Naive thymus-derived CD4-positive, alpha-beta T cell (primary cell): ENCODE results near the gene ASAP2. TPM values are rescaled to one million over a fixed set of nuclear protein-coding genes. Genes with fewer than 3 reads are reported as not detected.

Source experiments
- ATAC-seq: fragments of 150-1000 bp; cut with Tn5 transposase; 2 replicates; pipeline ENCODE4 v1.10.0; 2021; ENCODE audit warnings: mild to moderate bottlenecking, moderate library complexity
- CTCF ChIA-PET: fragments of 350-600 bp; sonication (Branson Sonifier 250); formaldehyde crosslinking; loops from one replicate; lab custom pipeline; 2021; ENCODE audit warnings: antibody characterized with exemption; lab: Charles Lee
- POLR2A ChIA-PET: fragments of 350-600 bp; sonication (Branson Sonifier 250); formaldehyde crosslinking; loops from one replicate; lab custom pipeline; 2021; ENCODE audit warnings: antibody characterized with exemption, inconsistent platforms; lab: Charles Lee
- DNase-seq, 9 donors: peaks; one replicate each; pipeline versions ENCODE4 v3.0.0 to v3.0.0-alpha.2; 2020 to 2022; ENCODE audit warnings: mixed read lengths in 1 of 9
- H3K27ac ChIP-seq: one replicate; pipeline ENCODE4 v1.7.0; 2013; ENCODE audit warnings: mild to moderate bottlenecking, low read depth, low read length, moderate library complexity
- H3K27me3 ChIP-seq, 2 donors: one replicate each; pipeline ENCODE4 v1.7.0; 2013; ENCODE audit warnings: low read length in 2 of 2, mild to moderate bottlenecking in 2 of 2, moderate library complexity in 2 of 2; ENCODE audit not compliant: control insufficient read depth in 2 of 2, insufficient read depth in 2 of 2
- H3K36me3 ChIP-seq, 3 experiments: 1 replicate in 2 of 3; 2 replicates in 1 of 3; pipeline ENCODE4 v1.7.0; 2013; ENCODE audit warnings: low read length in 3 of 3, mild to moderate bottlenecking in 3 of 3, moderate library complexity in 1 of 3; ENCODE audit not compliant: insufficient read depth in 3 of 3, control insufficient read depth in 2 of 3
- H3K4me1 ChIP-seq, 2 donors: one replicate each; pipeline ENCODE4 v1.7.0; 2013; ENCODE audit warnings: low read length in 2 of 2, mild to moderate bottlenecking in 2 of 2, moderate library complexity in 1 of 2; ENCODE audit not compliant: control insufficient read depth in 2 of 2, insufficient read depth in 2 of 2
- H3K4me3 ChIP-seq: 2 replicates; pipeline ENCODE4 v1.7.0; 2013; ENCODE audit warnings: mild to moderate bottlenecking, low read length
- H3K9me3 ChIP-seq, 3 experiments: 1 replicate in 2 of 3; 2 replicates in 1 of 3; pipeline ENCODE4 v1.7.0; 2013; ENCODE audit warnings: low read length in 3 of 3; ENCODE audit not compliant: control insufficient read depth in 2 of 3
- H3K27ac Mint-ChIP-seq, 9 donors: one replicate each; pipeline ENCODE4 v1.8.0; 2020 to 2022; ENCODE audit warnings: mixed read lengths in 9 of 9, mild to moderate bottlenecking in 8 of 9, moderate library complexity in 5 of 9, inconsistent platforms in 2 of 9
- H3K27me3 Mint-ChIP-seq, 5 donors: one replicate each; pipeline ENCODE4 v1.8.0; 2021 to 2022; ENCODE audit warnings: mixed read lengths in 5 of 5, mild to moderate bottlenecking in 1 of 5
- H3K36me3 Mint-ChIP-seq, 5 donors: one replicate each; pipeline ENCODE4 v1.8.0; 2020 to 2022; ENCODE audit warnings: mixed read lengths in 5 of 5, mild to moderate bottlenecking in 3 of 5, inconsistent platforms in 1 of 5
- H3K4me1 Mint-ChIP-seq, 7 donors: one replicate each; pipeline ENCODE4 v1.8.0; 2020 to 2022; ENCODE audit warnings: mixed read lengths in 7 of 7, mild to moderate bottlenecking in 3 of 7, inconsistent platforms in 1 of 7
- H3K4me3 Mint-ChIP-seq, 10 donors: one replicate each; pipeline ENCODE4 v1.8.0; 2020 to 2022; ENCODE audit warnings: mild to moderate bottlenecking in 10 of 10, mixed read lengths in 10 of 10, moderate library complexity in 6 of 10, inconsistent platforms in 2 of 10
- H3K9me3 Mint-ChIP-seq, 11 donors: one replicate each; pipeline ENCODE4 v1.8.0; 2020 to 2022; ENCODE audit warnings: mixed read lengths in 11 of 11, mild to moderate bottlenecking in 4 of 11, inconsistent platforms in 1 of 11, moderate library complexity in 1 of 11
- intact Hi-C, 2 donors: fragments of 100-400 bp; cut with micrococcal nuclease; formaldehyde crosslinking; loops; one replicate each; pipeline ENCODE4 v1.15.1; 2023
- polyA plus RNA-seq, 2 donors: library from polyadenylated mRNA; unstranded; fragments of 300-500 nt; fragmentation: Illumina TruSeq; gene quantifications; one replicate each; pipeline ENCODE4 v1.2.3, GENCODE V29; 2021
- total RNA-seq, 6 experiments: library from RNA in 5 of 6; stranded (reverse) in 5 of 6; gene quantifications; 1 replicate in 5 of 6; 2 replicates in 1 of 6; pipeline ENCODE4 v1.2.3 and lab custom pipeline; 2021 to 2026

The ASAP2 gene
- total and polyA plus RNA-seq, 7 experiments from 2014 or later: 0.10 to 1.2 (median 0.45) TPM; not detected in 4

- Mint-ChIP-seq H3K36me3 (no peaks in the 10 kb centered on the region), H3K4me1 (peaks cover 0 to 3% (median 0%) of the 10 kb centered on the region in 7 donors), H3K9me3 (no peaks in the 10 kb centered on the region), H3K4me3 (no peak overlapping the region), H3K27me3 (peaks cover 5 to 11% (median 8%) of the 10 kb centered on the region in 5 donors), H3K27ac (no peak overlapping the region)
- Histone ChIP-seq H3K27me3 (no peaks in the 10 kb centered on the region), H3K9me3 (no peaks in the 10 kb centered on the region), H3K27ac (no peak overlapping the region), H3K4me3 (no peak overlapping the region), H3K4me1 (no peaks in the 10 kb centered on the region), H3K36me3 (no peaks in the 10 kb centered on the region)
- ChIA-PET CTCF (no interaction called here), POLR2A (no interaction called here)
- no peak for ATAC-seq
- intact Hi-C loops: no loop called here
- DNase-seq: no peak
These were observed 49.5 kb downstream of the ASAP2 start for GRCh38 chr2:9256147-9256546.

DNA sequence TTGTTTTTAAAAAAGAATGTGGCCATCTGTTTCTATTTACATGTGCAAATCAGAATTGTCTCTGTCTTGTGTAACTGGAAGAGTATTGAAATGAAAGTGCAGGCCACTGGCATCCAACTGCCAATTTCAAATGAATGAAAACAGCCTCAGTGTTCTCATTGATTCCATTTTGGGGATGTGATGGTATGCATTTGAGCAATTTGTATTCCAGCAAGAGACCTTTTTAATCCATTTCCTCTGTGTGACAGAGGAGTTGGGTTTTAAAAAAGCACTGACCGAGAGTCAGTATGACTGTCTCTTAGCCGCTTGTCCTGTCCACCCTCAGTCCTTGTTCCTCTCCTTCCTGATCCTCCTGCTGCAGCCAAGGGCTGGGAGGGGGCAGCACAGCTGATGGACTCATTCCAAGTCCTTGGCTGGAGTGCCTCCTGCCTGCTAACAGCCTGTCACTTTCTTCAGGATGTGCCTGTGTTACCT is 50.0 kb downstream of the ASAP2 start:
- Histone ChIP-seq H3K4me1 (no peaks in the 10 kb centered on the region), H3K36me3 (no peaks in the 10 kb centered on the region), H3K27me3 (no peaks in the 10 kb centered on the region), H3K9me3 (no peaks in the 10 kb centered on the region), H3K27ac (no peak overlapping the region), H3K4me3 (no peak overlapping the region)
- ATAC-seq (no peak), DNase-seq (no peak)
- Mint-ChIP-seq H3K27me3 (peaks cover 4 to 10% (median 5%) of the 10 kb centered on the region in 5 donors), H3K4me1 (peaks cover 0 to 3% (median 0%) of the 10 kb centered on the region in 7 donors), H3K27ac (no peak overlapping the region), H3K36me3 (no peaks in the 10 kb centered on the region), H3K9me3 (no peaks in the 10 kb centered on the region), H3K4me3 (no peak overlapping the region)
- intact Hi-C loops: no loop called here
- ChIA-PET POLR2A (no interaction called here), CTCF (no interaction called here)

GRCh38 chr2:9258501-9258900 is 51.9 kb downstream of the ASAP2 start:
- ChIA-PET POLR2A (no interaction called here), CTCF (no interaction called here)
- H3K27me3 ChIP-seq: no peaks in the 10 kb centered on the region
- DNase-seq (no peak), ATAC-seq (no peak)
- Mint-ChIP-seq H3K27ac (no peak overlapping the region), H3K4me3 (no peak overlapping the region), H3K36me3 (no peaks in the 10 kb centered on the region), H3K4me1 (peaks cover 0 to 3% (median 0%) of the 10 kb centered on the region in 7 donors), H3K27me3 (peaks cover 0 to 10% (median 4%) of the 10 kb centered on the region in 5 donors), H3K9me3 (no peaks in the 10 kb centered on the region)
- H3K4me3 ChIP-seq: no peak overlapping the region
- H3K4me1 ChIP-seq: no peaks in the 10 kb centered on the region
- intact Hi-C loops: no loop called here
- H3K27ac ChIP-seq: no peak overlapping the region
- no peaks in the 10 kb centered on the region for H3K9me3 ChIP-seq
- H3K36me3 ChIP-seq: no peaks in the 10 kb centered on the region

DNA sequence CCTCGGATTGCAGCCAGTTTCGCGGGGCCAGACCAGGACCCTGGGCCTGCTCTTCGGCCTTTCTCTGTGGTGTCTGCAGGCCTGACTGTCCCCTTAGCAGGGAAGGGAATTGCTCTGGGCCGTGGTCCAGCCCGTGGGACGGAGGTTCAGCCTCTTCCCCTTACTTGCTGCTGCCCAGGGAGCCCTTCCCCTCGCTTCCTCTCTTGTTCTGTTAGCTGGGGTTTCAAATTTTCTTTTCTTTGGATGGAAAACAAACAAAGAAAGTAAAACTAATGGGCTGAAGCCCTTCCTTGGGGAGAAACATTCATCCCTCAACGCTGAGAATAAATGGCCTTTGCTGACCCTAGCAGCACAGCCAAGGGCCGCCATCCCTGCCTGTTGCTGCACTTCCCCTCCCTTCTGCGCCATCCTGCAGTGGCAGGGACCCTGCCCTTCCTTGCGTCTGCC is 52.4 kb downstream of the ASAP2 start:
- Mint-ChIP-seq H3K27ac (no peak overlapping the region), H3K4me3 (no peak overlapping the region), H3K36me3 (no peaks in the 10 kb centered on the region), H3K9me3 (no peaks in the 10 kb centered on the region), H3K4me1 (peaks cover 0 to 3% (median 0%) of the 10 kb centered on the region in 7 donors), H3K27me3 (peaks cover 0 to 12% (median 7%) of the 10 kb centered on the region in 5 donors)
- ATAC-seq (no peak), DNase-seq (no peak)
- H3K9me3 ChIP-seq: no peaks in the 10 kb centered on the region
- intact Hi-C loops: no loop called here
- ChIA-PET CTCF (no interaction called here), POLR2A (no interaction called here)
- no peak overlapping the region for H3K27ac ChIP-seq
- no peak overlapping the region for H3K4me3 ChIP-seq
- H3K36me3 ChIP-seq: no peaks in the 10 kb centered on the region
- H3K4me1 ChIP-seq: no peaks in the 10 kb centered on the region
- H3K27me3 ChIP-seq: no peaks in the 10 kb centered on the region

DNA sequence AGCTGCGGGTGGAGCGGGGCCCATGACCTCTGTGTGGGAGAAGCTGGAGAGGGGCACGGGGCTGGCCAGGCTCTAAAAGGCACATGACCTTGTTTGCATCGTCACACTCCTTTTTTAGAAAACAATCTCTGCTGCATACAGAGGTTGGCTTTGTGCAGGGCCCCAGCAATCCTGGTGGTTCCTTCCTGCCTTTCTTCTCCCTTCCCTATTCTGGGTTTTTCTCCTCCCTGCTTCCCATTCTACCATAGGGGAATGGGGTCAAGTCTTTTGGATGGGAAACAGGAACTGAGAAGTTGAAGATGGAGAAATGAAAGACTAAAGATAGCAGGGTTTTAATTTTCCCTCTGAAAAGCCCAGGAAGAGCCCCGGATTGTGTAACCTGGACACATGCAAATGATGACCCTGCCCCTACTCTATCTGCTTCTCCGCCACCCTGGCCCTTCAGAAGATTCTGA is 53.9 kb downstream of the ASAP2 start:
- Mint-ChIP-seq H3K4me1 (peaks cover 0 to 3% (median 0%) of the 10 kb centered on the region in 7 donors), H3K9me3 (no peaks in the 10 kb centered on the region), H3K4me3 (no peak overlapping the region), H3K27ac (no peak overlapping the region), H3K27me3 (peaks cover 0 to 12% (median 8%) of the 10 kb centered on the region in 5 donors), H3K36me3 (no peaks in the 10 kb centered on the region)
- H3K36me3 ChIP-seq: no peaks in the 10 kb centered on the region
- DNase-seq (no peak), ATAC-seq (no peak)
- ChIA-PET CTCF (no interaction called here), POLR2A (no interaction called here)
- no peaks in the 10 kb centered on the region for H3K27me3 ChIP-seq
- intact Hi-C loops: no loop called here
- H3K27ac ChIP-seq: no peak overlapping the region
- no peaks in the 10 kb centered on the region for H3K4me1 ChIP-seq
- H3K4me3 ChIP-seq: no peak overlapping the region
- no peaks in the 10 kb centered on the region for H3K9me3 ChIP-seq

DNA sequence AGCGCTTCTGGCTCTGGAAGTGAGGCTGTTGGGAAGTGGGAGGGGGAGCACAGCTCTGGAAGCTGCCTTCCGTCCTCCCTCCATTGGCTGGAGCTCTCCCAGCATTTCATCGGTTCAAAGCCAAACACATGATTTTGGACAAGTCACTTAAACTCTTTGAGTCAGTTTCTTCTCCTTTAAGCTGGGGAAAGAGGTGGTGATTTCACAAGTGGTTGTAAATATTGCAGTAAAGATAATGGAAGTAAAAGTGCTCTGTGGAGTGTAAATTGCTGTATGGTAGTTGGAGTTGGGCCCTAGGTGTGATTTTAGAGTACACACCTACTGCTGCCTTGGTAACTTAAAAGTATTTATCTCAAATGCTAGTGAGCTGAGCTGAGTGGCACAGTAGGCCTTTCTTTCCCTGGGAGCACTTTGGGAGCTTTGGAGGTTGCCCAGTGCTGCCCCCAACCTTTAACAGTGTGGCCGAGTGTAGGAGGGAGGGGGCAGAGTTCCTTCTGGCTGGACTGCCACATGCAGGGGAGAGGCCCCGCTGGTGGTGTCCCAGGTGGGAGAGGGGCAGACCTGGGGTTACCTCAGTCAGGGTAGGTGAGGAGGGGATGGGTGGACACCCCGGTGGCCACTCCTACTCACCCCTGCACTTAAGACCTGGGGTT is 54.7 kb downstream of the ASAP2 start:
- intact Hi-C loops: no loop called here
- no peaks in the 10 kb centered on the region for H3K4me1 ChIP-seq
- H3K36me3 ChIP-seq: no peaks in the 10 kb centered on the region
- POLR2A ChIA-PET: no interaction called here
- H3K27ac Mint-ChIP-seq: no peak overlapping the region
- no peak overlapping the region for H3K4me3 ChIP-seq
- no peak overlapping the region for H3K27ac ChIP-seq
- H3K27me3 Mint-ChIP-seq: peaks cover 0 to 12% (median 7%) of the 10 kb centered on the region in 5 donors
- CTCF ChIA-PET: no interaction called here
- H3K4me1 Mint-ChIP-seq: peaks cover 0 to 3% (median 0%) of the 10 kb centered on the region in 7 donors
- H3K9me3 ChIP-seq: no peaks in the 10 kb centered on the region
- ATAC-seq (no peak), DNase-seq (no peak)
- H3K36me3 Mint-ChIP-seq: no peaks in the 10 kb centered on the region
- no peaks in the 10 kb centered on the region for H3K9me3 Mint-ChIP-seq
- no peaks in the 10 kb centered on the region for H3K27me3 ChIP-seq
- no peak overlapping the region for H3K4me3 Mint-ChIP-seq

DNA sequence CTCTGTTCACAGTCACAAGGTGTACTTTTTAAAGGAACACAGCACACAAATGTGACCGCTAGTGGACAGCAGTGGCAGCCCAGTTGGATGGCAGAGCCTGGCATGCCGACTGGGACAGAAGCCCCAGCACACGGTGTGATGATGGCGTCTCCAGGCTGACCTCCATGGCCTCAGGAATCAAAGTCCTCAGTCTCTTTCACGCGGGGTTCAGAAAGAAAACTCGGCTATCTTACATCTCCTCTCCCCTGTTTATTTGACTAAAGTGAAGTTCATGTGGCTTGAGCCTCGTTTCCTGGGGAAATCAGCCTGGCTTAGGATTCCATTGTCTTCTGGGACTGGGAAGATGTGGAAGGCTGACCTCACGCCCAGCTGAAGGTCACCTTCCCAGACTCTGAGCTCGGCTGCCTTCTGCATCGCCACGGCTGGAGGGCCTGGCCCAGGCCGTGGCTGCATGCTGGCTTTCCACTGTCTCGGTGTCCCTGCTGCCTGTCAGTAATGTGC is 56.1 kb downstream of the ASAP2 start:
- no peaks in the 10 kb centered on the region for H3K36me3 Mint-ChIP-seq
- no peak overlapping the region for H3K27ac Mint-ChIP-seq
- ATAC-seq (no peak), DNase-seq (no peak)
- Histone ChIP-seq H3K9me3 (no peaks in the 10 kb centered on the region), H3K4me3 (no peak overlapping the region), H3K27me3 (no peaks in the 10 kb centered on the region), H3K4me1 (no peaks in the 10 kb centered on the region), H3K27ac (no peak overlapping the region), H3K36me3 (no peaks in the 10 kb centered on the region)
- no peak overlapping the region for H3K4me3 Mint-ChIP-seq
- ChIA-PET CTCF (no interaction called here), POLR2A (no interaction called here)
- peaks cover 0 to 3% (median 0%) of the 10 kb centered on the region in 7 donors for H3K4me1 Mint-ChIP-seq
- intact Hi-C loops: no loop called here
- H3K9me3 Mint-ChIP-seq: no peaks in the 10 kb centered on the region
- peaks cover 0 to 10% (median 7%) of the 10 kb centered on the region in 5 donors for H3K27me3 Mint-ChIP-seq
